ENCODE results near the gene CFAP141. TPM values are rescaled to one million over a fixed set of nuclear protein-coding genes. Genes with fewer than 3 reads are reported as not detected.

The CFAP141 gene
- total RNA-seq, 1 experiment from 2014 or later: not detected

GRCh38 chr1:154176337-154176736 is 29.8 kb downstream of the CFAP141 start:
- DNase-seq (ENCODE audit: low read depth, low spot score): no peak
- POLR2A ChIA-PET: no interaction called here
- Histone ChIP-seq H3K27ac (ENCODE audit: low read depth, low read length) (no peak overlapping the region), H3K79me2 (ENCODE audit: insufficient read depth, low read length) (peaks cover 92% of the 10 kb centered on the region), H2AFZ (ENCODE audit: low read depth, low read length, poor library complexity, severe bottlenecking) (no peak overlapping the region), H3K4me1 (ENCODE audit: control insufficient read depth in 1 of 2, insufficient read depth in 2 of 2, low read length in 2 of 2) (peaks cover 10 to 21% of the 10 kb centered on the region in 2 experiments), H3K4me2 (ENCODE audit: low read length) (no peak overlapping the region), H3K36me3 (ENCODE audit: control insufficient read depth in 1 of 2, insufficient read depth in 2 of 2, low read length in 2 of 2) (peaks cover 43 to 66% of the 10 kb centered on the region in 2 experiments), H3K9me3 (ENCODE audit: control insufficient read depth in 1 of 2, insufficient read depth in 1 of 2, low read depth in 1 of 2, low read length in 2 of 2) (no peaks in the 10 kb centered on the region), H4K20me1 (ENCODE audit: insufficient read depth) (peaks cover 55% of the 10 kb centered on the region; the same call in 1 of the 2 replicates), H3K9ac (ENCODE audit: low read length) (no peak overlapping the region), H3K4me3 (replicated peaks in 1 of 2; ENCODE audit: low read depth in 1 of 2, low read length in 2 of 2) (no peak overlapping the region), H3K27me3 (ENCODE audit: insufficient read depth, low read length) (no peaks in the 10 kb centered on the region), H3K9me2 (ENCODE audit: insufficient read depth) (no peaks in the 10 kb centered on the region)
- CTCF ChIA-PET: no interaction called here
- intact Hi-C loops (cut with micrococcal nuclease): no loop called here
- RAD21 ChIA-PET (ENCODE audit: low non-redundant PET in 1 of 2, low total read pairs in 2 of 2, uncharacterized antibody in 2 of 2, unreplicated experiment in 2 of 2): no interaction called here
- no peak for ATAC-seq
- TF ChIP-seq POLR2AphosphoS5 (IDR thresholded peaks at IDR 0.05; ENCODE audit: low read depth, low read length) (no peak), EZH2phosphoT487 (IDR thresholded peaks at IDR 0.05; ENCODE audit: borderline replicate concordance) (no peak), JUND (IDR thresholded peaks at IDR 0.05) (no peak), ELF1 (IDR thresholded peaks at IDR 0.05; ENCODE audit: borderline replicate concordance, low read depth) (no peak), ZBTB33 (IDR thresholded peaks at IDR 0.05; ENCODE audit: extremely low read depth, insufficient replicate concordance, low read length) (no peak), SRF (IDR thresholded peaks at IDR 0.05; ENCODE audit: low read depth) (no peak), CBX3 (IDR thresholded peaks at IDR 0.05; ENCODE audit: low read depth) (no peak), EZH2 (IDR thresholded peaks at IDR 0.05) (no peak)
- BruUV-seq (replicated peaks): no TSS peak

GRCh38 chr1:154174654-154175053 is 31.5 kb downstream of the CFAP141 start:
- no peak overlapping the region for H3K27ac ChIP-seq (ENCODE audit: low read depth, low read length)
- peaks cover 0 to 9% of the 10 kb centered on the region in 2 experiments; a peak in 2 of 4 replicates for H3K4me1 ChIP-seq (ENCODE audit: control insufficient read depth in 1 of 2, insufficient read depth in 2 of 2, low read length in 2 of 2)
- no peak overlapping the region for H3K4me3 ChIP-seq (replicated peaks in 1 of 2; ENCODE audit: low read depth in 1 of 2, low read length in 2 of 2)
- intact Hi-C loops (cut with micrococcal nuclease): no loop called here
- H4K20me1 ChIP-seq (ENCODE audit: insufficient read depth): peaks cover 40% of the 10 kb centered on the region; the same call in 1 of the 2 replicates
- H2AFZ ChIP-seq (ENCODE audit: low read depth, low read length, poor library complexity, severe bottlenecking): no peak overlapping the region
- ChIA-PET CTCF (no interaction called here), POLR2A (no interaction called here), RAD21 (ENCODE audit: low non-redundant PET in 1 of 2, low total read pairs in 2 of 2, uncharacterized antibody in 2 of 2, unreplicated experiment in 2 of 2) (no interaction called here)
- H3K27me3 ChIP-seq (ENCODE audit: insufficient read depth, low read length): no peaks in the 10 kb centered on the region
- no peak overlapping the region for H3K4me2 ChIP-seq (ENCODE audit: low read length)
- peaks cover 92% of the 10 kb centered on the region for H3K79me2 ChIP-seq (ENCODE audit: insufficient read depth, low read length)
- peaks cover 56 to 75% of the 10 kb centered on the region in 2 experiments for H3K36me3 ChIP-seq (ENCODE audit: control insufficient read depth in 1 of 2, insufficient read depth in 2 of 2, low read length in 2 of 2)
- DNase-seq (ENCODE audit: low read depth, low spot score): no peak
- H3K9ac ChIP-seq (ENCODE audit: low read length): no peak overlapping the region
- H3K9me2 ChIP-seq (ENCODE audit: insufficient read depth): no peaks in the 10 kb centered on the region
- no peaks in the 10 kb centered on the region for H3K9me3 ChIP-seq (ENCODE audit: control insufficient read depth in 1 of 2, insufficient read depth in 1 of 2, low read depth in 1 of 2, low read length in 2 of 2)
- no peak for ATAC-seq
- BruUV-seq (replicated peaks): no TSS peak
- TF ChIP-seq POLR2AphosphoS5 (IDR thresholded peaks at IDR 0.05; ENCODE audit: low read depth, low read length) (no peak), ZNF274 (IDR thresholded peaks at IDR 0.05; ENCODE audit: low read depth, low read length) (no peak), CBX3 (IDR thresholded peaks at IDR 0.05; ENCODE audit: low read depth) (no peak), ZFX (IDR thresholded peaks at IDR 0.05) (no peak), ATF3 (IDR thresholded peaks at IDR 0.05) (no peak), CEBPB (IDR thresholded peaks at IDR 0.05; ENCODE audit: low read depth) (no peak), FOSL1 (IDR thresholded peaks at IDR 0.05; ENCODE audit: low read depth) (no peak), POLR2A (IDR thresholded peaks at IDR 0.05; ENCODE audit: borderline replicate concordance, extremely low read depth, insufficient read depth, insufficient read length) (no peak), EZH2phosphoT487 (IDR thresholded peaks at IDR 0.05; ENCODE audit: borderline replicate concordance) (no peak), RAD21 (IDR thresholded peaks at IDR 0.05; ENCODE audit: low read depth) (no peak), REST (IDR thresholded peaks at IDR 0.05; ENCODE audit: low read depth) (no peak), MAX (IDR thresholded peaks at IDR 0.05) (no peak), JUND (IDR thresholded peaks at IDR 0.05) (no peak)

Measured in HCT116 (cell line).